NCI-H2171 (cell line): Measurements from ENCODE around the gene ARID5B.
"Not testable (repeated sequence)": the region's sequence is repeated elsewhere in the genome, so short reads cannot be mapped to it uniquely, and the experiment has no call there.

Experiments used
- DNase-seq: peaks from one replicate; lab custom pipeline; 2025; lab: John Stamatoyannopoulos, UW

The ARID5B gene

GRCh38 chr10:61965703-61966395, 64.3 kb downstream of the ARID5B start:
- no peak for DNase-seq

- no peak for DNase-seq
Observed at GRCh38 chr10:61967298-61967697, 65.8 kb downstream of the ARID5B start.

GRCh38 chr10:61970182-61971002, 68.9 kb downstream of the ARID5B start:
- no peak for DNase-seq

- no peak for DNase-seq
Observed at GRCh38 chr10:61971003-61971325, 69.5 kb downstream of the ARID5B start.

- DNase-seq, result no peak
Observed at GRCh38 chr10:61973169-61973568, 71.7 kb downstream of the ARID5B start.

GRCh38 chr10:61973906-61974305, 72.4 kb downstream of the ARID5B start:
- DNase-seq, result no peak

GRCh38 chr10:61974601-61975390, 73.3 kb downstream of the ARID5B start:
- DNase-seq, result no peak

- DNase-seq, result no peak
Observed at GRCh38 chr10:61975391-61975932, 74.0 kb downstream of the ARID5B start.

- not testable (repeated sequence) for DNase-seq
Observed at GRCh38 chr10:61976951-61977721, 75.6 kb downstream of the ARID5B start.

GRCh38 chr10:61978965-61979364, 77.5 kb downstream of the ARID5B start:
- no peak for DNase-seq

- DNase-seq, result no peak
Observed at GRCh38 chr10:61981460-61981859, 80.0 kb downstream of the ARID5B start.

GRCh38 chr10:61983255-61983654, 81.8 kb downstream of the ARID5B start:
- DNase-seq, result no peak

GRCh38 chr10:61984803-61985418, 83.4 kb downstream of the ARID5B start:
- DNase-seq, result no peak

- DNase-seq, result no peak
Observed at GRCh38 chr10:61985715-61986114, 84.2 kb downstream of the ARID5B start.

GRCh38 chr10:61986382-61986781, 84.9 kb downstream of the ARID5B start:
- DNase-seq, result no peak

GRCh38 chr10:61986788-61987492, 85.4 kb downstream of the ARID5B start:
- DNase-seq, result no peak

- no peak for DNase-seq
Observed at GRCh38 chr10:61987537-61987936, 86.0 kb downstream of the ARID5B start.

GRCh38 chr10:61987951-61988379, 86.5 kb downstream of the ARID5B start:
- DNase-seq, result no peak

GRCh38 chr10:61989995-61990760, 88.7 kb downstream of the ARID5B start:
- DNase-seq, result no peak

GRCh38 chr10:61990761-61991135, 89.2 kb downstream of the ARID5B start:
- no peak for DNase-seq
